IMR-90 (cell line): ENCODE results near the gene SP9.

ENCODE experiments used
- FOS ChIP-seq: fragments of 150-350 bp; IDR thresholded peaks from 2 replicates; pipeline ENCODE4 v1.6.1; 2016; ENCODE audit warnings: low read depth, low read length
- MAFK ChIP-seq: IDR thresholded peaks from 2 replicates; pipeline ENCODE4 v1.6.1; 2012; ENCODE audit warnings: low read depth, low read length, improper control_type of control experiment
- POLR2A ChIP-seq: IDR thresholded peaks from 2 replicates; pipeline ENCODE4 v1.6.1; 2012; ENCODE audit warnings: mild to moderate bottlenecking, low read depth, low read length
- SMC3 ChIP-seq: fragments of 150-350 bp; IDR thresholded peaks from 2 replicates; pipeline ENCODE4 v1.6.1; 2016; ENCODE audit warnings: low read depth, mild to moderate bottlenecking, antibody characterized with exemption, low read length, moderate library complexity
- TF ChIP-seq, protein P1 (sequence below): conservative IDR thresholded peaks from 2 replicates; pipeline ENCODE4 v1.5.1; 2012; ENCODE audit warnings: mild to moderate bottlenecking, low read depth, low read length, improper control_type of control experiment
- TF ChIP-seq, protein P2 (sequence below): fragments of 150-350 bp; IDR thresholded peaks from 2 replicates; pipeline ENCODE4 v1.6.1; 2016; ENCODE audit warnings: low read depth, mild to moderate bottlenecking, low read length, moderate library complexity, borderline replicate concordance

DNA sequence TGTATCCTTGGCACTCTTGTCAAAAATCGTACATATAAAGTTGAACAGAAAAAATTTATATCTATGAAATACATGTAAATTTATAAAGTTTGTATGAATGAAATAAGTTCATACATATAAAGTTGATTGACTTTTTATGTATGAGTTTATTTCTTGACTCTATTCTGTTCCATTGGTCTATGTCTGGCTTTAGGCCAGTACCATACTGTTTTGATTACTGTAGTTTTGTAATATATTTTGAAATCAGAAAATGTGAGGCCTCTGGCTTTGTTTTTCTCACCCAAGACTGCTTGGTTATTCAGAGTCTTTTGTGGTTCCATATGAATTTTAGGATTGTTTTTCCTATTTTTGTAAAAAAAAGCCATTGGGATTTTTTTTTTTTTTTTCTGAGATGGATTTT, 41.8 kb upstream of the SP9 start:
- TF ChIP-seq, protein P1, sequence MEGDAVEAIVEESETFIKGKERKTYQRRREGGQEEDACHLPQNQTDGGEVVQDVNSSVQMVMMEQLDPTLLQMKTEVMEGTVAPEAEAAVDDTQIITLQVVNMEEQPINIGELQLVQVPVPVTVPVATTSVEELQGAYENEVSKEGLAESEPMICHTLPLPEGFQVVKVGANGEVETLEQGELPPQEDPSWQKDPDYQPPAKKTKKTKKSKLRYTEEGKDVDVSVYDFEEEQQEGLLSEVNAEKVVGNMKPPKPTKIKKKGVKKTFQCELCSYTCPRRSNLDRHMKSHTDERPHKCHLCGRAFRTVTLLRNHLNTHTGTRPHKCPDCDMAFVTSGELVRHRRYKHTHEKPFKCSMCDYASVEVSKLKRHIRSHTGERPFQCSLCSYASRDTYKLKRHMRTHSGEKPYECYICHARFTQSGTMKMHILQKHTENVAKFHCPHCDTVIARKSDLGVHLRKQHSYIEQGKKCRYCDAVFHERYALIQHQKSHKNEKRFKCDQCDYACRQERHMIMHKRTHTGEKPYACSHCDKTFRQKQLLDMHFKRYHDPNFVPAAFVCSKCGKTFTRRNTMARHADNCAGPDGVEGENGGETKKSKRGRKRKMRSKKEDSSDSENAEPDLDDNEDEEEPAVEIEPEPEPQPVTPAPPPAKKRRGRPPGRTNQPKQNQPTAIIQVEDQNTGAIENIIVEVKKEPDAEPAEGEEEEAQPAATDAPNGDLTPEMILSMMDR: no peak
- TF ChIP-seq POLR2A (no peak), SMC3 (no peak), FOS (no peak), MAFK (no peak)
- TF ChIP-seq, protein P2, sequence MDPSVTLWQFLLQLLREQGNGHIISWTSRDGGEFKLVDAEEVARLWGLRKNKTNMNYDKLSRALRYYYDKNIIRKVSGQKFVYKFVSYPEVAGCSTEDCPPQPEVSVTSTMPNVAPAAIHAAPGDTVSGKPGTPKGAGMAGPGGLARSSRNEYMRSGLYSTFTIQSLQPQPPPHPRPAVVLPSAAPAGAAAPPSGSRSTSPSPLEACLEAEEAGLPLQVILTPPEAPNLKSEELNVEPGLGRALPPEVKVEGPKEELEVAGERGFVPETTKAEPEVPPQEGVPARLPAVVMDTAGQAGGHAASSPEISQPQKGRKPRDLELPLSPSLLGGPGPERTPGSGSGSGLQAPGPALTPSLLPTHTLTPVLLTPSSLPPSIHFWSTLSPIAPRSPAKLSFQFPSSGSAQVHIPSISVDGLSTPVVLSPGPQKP: no peak
